ENCODE measurements around the gene CSMD2.

CSMD2 gene

DNA sequence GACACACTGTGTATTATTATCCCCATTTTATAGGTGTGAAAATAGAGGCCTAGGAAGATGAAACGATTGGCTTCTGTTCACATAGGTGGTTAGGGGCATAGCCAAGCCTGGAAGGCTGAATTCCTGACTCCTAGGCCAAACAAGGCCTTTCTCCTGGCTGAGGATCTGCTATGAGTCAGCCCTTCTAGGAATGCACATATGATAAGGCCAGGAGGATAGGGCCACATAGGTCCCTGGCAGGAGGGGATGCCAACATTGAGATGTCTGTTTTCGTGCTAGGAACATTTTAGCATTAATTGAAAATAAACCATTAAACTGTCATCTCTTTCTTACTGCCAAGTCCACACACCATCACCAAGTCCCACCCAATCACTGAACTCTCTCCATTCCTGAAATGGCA lies 9.2 kb downstream of the CSMD2 start:
- H3K79me2 ChIP-seq (ENCODE audit: insufficient read depth, low read length): no peaks in the 10 kb centered on the region
- H3K4me2 ChIP-seq (ENCODE audit: low read depth, low read length, poor library complexity, severe bottlenecking): no peak overlapping the region
- H2AFZ ChIP-seq (ENCODE audit: low read length): no peak overlapping the region
- TF ChIP-seq EZH2phosphoT487 (IDR thresholded peaks at IDR 0.05; ENCODE audit: borderline replicate concordance): no peak
- TF ChIP-seq, protein P1, sequence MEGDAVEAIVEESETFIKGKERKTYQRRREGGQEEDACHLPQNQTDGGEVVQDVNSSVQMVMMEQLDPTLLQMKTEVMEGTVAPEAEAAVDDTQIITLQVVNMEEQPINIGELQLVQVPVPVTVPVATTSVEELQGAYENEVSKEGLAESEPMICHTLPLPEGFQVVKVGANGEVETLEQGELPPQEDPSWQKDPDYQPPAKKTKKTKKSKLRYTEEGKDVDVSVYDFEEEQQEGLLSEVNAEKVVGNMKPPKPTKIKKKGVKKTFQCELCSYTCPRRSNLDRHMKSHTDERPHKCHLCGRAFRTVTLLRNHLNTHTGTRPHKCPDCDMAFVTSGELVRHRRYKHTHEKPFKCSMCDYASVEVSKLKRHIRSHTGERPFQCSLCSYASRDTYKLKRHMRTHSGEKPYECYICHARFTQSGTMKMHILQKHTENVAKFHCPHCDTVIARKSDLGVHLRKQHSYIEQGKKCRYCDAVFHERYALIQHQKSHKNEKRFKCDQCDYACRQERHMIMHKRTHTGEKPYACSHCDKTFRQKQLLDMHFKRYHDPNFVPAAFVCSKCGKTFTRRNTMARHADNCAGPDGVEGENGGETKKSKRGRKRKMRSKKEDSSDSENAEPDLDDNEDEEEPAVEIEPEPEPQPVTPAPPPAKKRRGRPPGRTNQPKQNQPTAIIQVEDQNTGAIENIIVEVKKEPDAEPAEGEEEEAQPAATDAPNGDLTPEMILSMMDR (conservative IDR thresholded peaks at IDR 0.05; ENCODE audit: low read length): no peak
- no peaks in the 10 kb centered on the region; the same call in 1 of the 2 replicates for H3K9me3 ChIP-seq (ENCODE audit: insufficient read depth, low read depth, low read length)
- no peaks in the 10 kb centered on the region for H3F3A ChIP-seq (ENCODE audit: low read depth)
- no peak overlapping the region for H3K9ac ChIP-seq (ENCODE audit: low read depth, low read length, poor library complexity, severe bottlenecking)
- H3K36me3 ChIP-seq (ENCODE audit: insufficient read depth, low read length): no peaks in the 10 kb centered on the region
- no peak overlapping the region for H3K4me3 ChIP-seq (ENCODE audit: low read length, poor library complexity, severe bottlenecking)
- no peaks in the 10 kb centered on the region for H4K20me1 ChIP-seq (ENCODE audit: insufficient read depth, low read length, poor library complexity, severe bottlenecking)
- no peaks in the 10 kb centered on the region for H3K27me3 ChIP-seq (ENCODE audit: insufficient read depth, low read length, poor library complexity, severe bottlenecking)
- no peaks in the 10 kb centered on the region for H3K9me2 ChIP-seq (replicated peaks; ENCODE audit: low read depth, low read length)
- H3K4me1 ChIP-seq (ENCODE audit: insufficient read depth, low read length, poor library complexity, severe bottlenecking): no peaks in the 10 kb centered on the region

DNA sequence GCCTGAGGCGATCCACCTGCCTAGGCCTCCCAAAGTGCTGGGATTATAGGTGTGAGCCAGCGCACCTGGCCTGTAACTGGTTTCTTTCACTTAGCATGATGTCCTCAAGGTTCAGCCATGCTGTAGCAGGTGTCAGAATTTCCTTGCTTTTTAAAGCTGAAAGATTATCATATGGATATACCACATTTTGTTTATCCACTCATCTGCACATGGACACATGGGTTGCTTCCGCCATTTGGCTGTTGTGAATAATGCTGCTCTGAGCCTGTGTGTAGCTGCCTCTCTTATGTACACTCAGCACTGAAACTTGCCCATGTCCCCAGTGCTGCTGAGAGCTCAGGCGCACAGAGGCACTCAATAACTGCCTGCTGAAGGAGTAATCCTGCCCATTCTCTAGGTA lies 11.8 kb downstream of the CSMD2 start:
- Histone ChIP-seq H3K4me3 (ENCODE audit: low read length, poor library complexity, severe bottlenecking) (no peak overlapping the region), H3F3A (ENCODE audit: low read depth) (no peaks in the 10 kb centered on the region), H3K27me3 (ENCODE audit: insufficient read depth, low read length, poor library complexity, severe bottlenecking) (no peaks in the 10 kb centered on the region), H3K4me2 (ENCODE audit: low read depth, low read length, poor library complexity, severe bottlenecking) (no peak overlapping the region), H2AFZ (ENCODE audit: low read length) (no peak overlapping the region), H3K9ac (ENCODE audit: low read depth, low read length, poor library complexity, severe bottlenecking) (no peak overlapping the region), H3K79me2 (ENCODE audit: insufficient read depth, low read length) (no peaks in the 10 kb centered on the region), H3K36me3 (ENCODE audit: insufficient read depth, low read length) (no peaks in the 10 kb centered on the region), H3K9me3 (ENCODE audit: insufficient read depth, low read depth, low read length) (no peaks in the 10 kb centered on the region; the same call in 1 of the 2 replicates), H3K4me1 (ENCODE audit: insufficient read depth, low read length, poor library complexity, severe bottlenecking) (no peaks in the 10 kb centered on the region), H4K20me1 (ENCODE audit: insufficient read depth, low read length, poor library complexity, severe bottlenecking) (no peaks in the 10 kb centered on the region), H3K9me2 (replicated peaks; ENCODE audit: low read depth, low read length) (no peaks in the 10 kb centered on the region)
- TF ChIP-seq, protein P1 (conservative IDR thresholded peaks at IDR 0.05; ENCODE audit: low read length): no peak
- no peak for TF ChIP-seq EZH2phosphoT487 (IDR thresholded peaks at IDR 0.05; ENCODE audit: borderline replicate concordance)

DNA sequence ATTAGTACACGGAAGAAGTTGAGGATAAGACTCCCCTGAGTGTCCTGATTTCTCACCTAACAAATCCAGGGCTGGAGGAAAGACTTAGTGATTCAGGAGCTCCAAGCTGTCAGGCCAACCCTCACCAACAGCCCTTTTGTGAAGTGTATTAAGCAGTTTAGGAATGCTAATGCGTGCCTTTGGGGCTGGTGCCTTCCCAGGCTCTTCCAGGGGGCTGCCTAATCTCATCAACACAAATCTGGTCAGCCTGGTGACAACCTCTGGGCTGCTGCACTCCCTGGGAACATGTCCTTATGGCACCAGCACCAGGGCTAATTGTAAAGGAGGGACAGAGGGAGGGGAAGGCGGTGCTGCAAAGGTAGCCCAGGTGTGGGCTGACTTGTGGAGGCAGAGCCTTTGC lies 15.5 kb downstream of the CSMD2 start:
- H2AFZ ChIP-seq (ENCODE audit: low read length): no peak overlapping the region
- H3K36me3 ChIP-seq (ENCODE audit: insufficient read depth, low read length): no peaks in the 10 kb centered on the region
- no peak overlapping the region for H3K9ac ChIP-seq (ENCODE audit: low read depth, low read length, poor library complexity, severe bottlenecking)
- H3K4me2 ChIP-seq (ENCODE audit: low read depth, low read length, poor library complexity, severe bottlenecking): no peak overlapping the region
- no peaks in the 10 kb centered on the region for H3K9me2 ChIP-seq (replicated peaks; ENCODE audit: low read depth, low read length)
- no peak overlapping the region for H3K4me3 ChIP-seq (ENCODE audit: low read length, poor library complexity, severe bottlenecking)
- no peaks in the 10 kb centered on the region; the same call in 1 of the 2 replicates for H3K9me3 ChIP-seq (ENCODE audit: insufficient read depth, low read depth, low read length)
- no peaks in the 10 kb centered on the region for H4K20me1 ChIP-seq (ENCODE audit: insufficient read depth, low read length, poor library complexity, severe bottlenecking)
- H3K27me3 ChIP-seq (ENCODE audit: insufficient read depth, low read length, poor library complexity, severe bottlenecking): no peaks in the 10 kb centered on the region
- H3F3A ChIP-seq (ENCODE audit: low read depth): no peaks in the 10 kb centered on the region
- no peaks in the 10 kb centered on the region for H3K79me2 ChIP-seq (ENCODE audit: insufficient read depth, low read length)
- no peaks in the 10 kb centered on the region for H3K4me1 ChIP-seq (ENCODE audit: insufficient read depth, low read length, poor library complexity, severe bottlenecking)
- no peak for TF ChIP-seq EZH2phosphoT487 (IDR thresholded peaks at IDR 0.05; ENCODE audit: borderline replicate concordance)
- TF ChIP-seq, protein P1 (conservative IDR thresholded peaks at IDR 0.05; ENCODE audit: low read length): no peak
